H1 (cell line): ENCODE data around the gene HMSD. TPM values are rescaled to one million over a fixed set of nuclear protein-coding genes. Genes with fewer than 3 reads are reported as not detected.

Experiments
- CTCF ChIA-PET: fragments of 300-600 bp; sonication (Branson Sonifier 250); formaldehyde crosslinking; loops from one replicate; lab custom pipeline; 2021; ENCODE audit not compliant: partially characterized antibody; lab: Charles Lee
- POLR2A ChIA-PET: fragments of 300-600 bp; sonication (Branson Sonifier 250); formaldehyde crosslinking; loops from one replicate; lab custom pipeline; 2021; ENCODE audit warnings: inconsistent platforms; ENCODE audit not compliant: partially characterized antibody; lab: Charles Lee
- DNase-seq, 2 experiments: peaks; one replicate each; pipeline versions ENCODE4 v3.0.0 to v3.0.0-alpha.2; 2010 to 2022; ENCODE audit warnings: low spot score in 2 of 2, low read depth in 1 of 2, mixed read lengths in 1 of 2
- FAIRE-seq: peaks from 2 replicates; lab custom pipeline; 2011; peaks lifted over from hg19 to GRCh38; lab: Jason Lieb, UNC
- H2AFZ ChIP-seq: 2 replicates; pipeline ENCODE4 v1.8.1; 2012; ENCODE audit warnings: low read length, inconsistent platforms
- H2AK5ac ChIP-seq: 2 replicates; pipeline ENCODE4 v1.6.1; 2013; ENCODE audit warnings: low read depth, low read length
- H2BK120ac ChIP-seq: replicated peaks from 2 replicates; pipeline ENCODE3; 2013; ENCODE audit warnings: low read depth, low read length, inconsistent platforms
- H2BK12ac ChIP-seq: 2 replicates; pipeline ENCODE4 v1.6.1; 2013; ENCODE audit warnings: low read depth, low read length
- H2BK15ac ChIP-seq: 2 replicates; pipeline ENCODE4 v1.6.1; 2013; ENCODE audit warnings: low read length
- H2BK20ac ChIP-seq: 2 replicates; pipeline ENCODE4 v1.6.1; 2013; ENCODE audit warnings: low read length
- H2BK5ac ChIP-seq: 2 replicates; pipeline ENCODE4 v1.6.1; 2013; ENCODE audit warnings: low read depth, low read length
- H3K14ac ChIP-seq: 2 replicates; pipeline ENCODE4 v1.6.1; 2013; ENCODE audit warnings: inconsistent platforms; ENCODE audit not compliant: insufficient read length
- H3K18ac ChIP-seq: 2 replicates; pipeline ENCODE4 v1.6.1; 2013; ENCODE audit warnings: low read length; ENCODE audit errors: extremely low read depth
- H3K23ac ChIP-seq: 2 replicates; pipeline ENCODE4 v1.6.1; 2013; ENCODE audit warnings: inconsistent platforms; ENCODE audit not compliant: insufficient read length
- H3K23me2 ChIP-seq: 2 replicates; pipeline ENCODE4 v1.6.1; 2013; ENCODE audit warnings: low read depth, low read length
- H3K27ac ChIP-seq: 2 replicates; pipeline ENCODE4 v1.6.1; 2011; ENCODE audit warnings: low read depth, low read length, inconsistent platforms
- H3K27me3 ChIP-seq, 4 experiments: replicated peaks in 1 of 4; 1 replicate in 1 of 4; 2 replicates in 3 of 4; pipeline versions ENCODE4 v1.6.1 to v1.8.1; 2011 to 2013; ENCODE audit warnings: low read length in 3 of 4, mild to moderate bottlenecking in 3 of 4, inconsistent platforms in 2 of 4, mixed read lengths in 2 of 4, moderate library complexity in 1 of 4; ENCODE audit not compliant: control insufficient read depth in 3 of 4, insufficient read depth in 3 of 4; ENCODE audit errors: extremely low read depth in 1 of 4
- H3K36me3 ChIP-seq, 4 experiments: 2 replicates each; pipeline versions ENCODE4 v1.6.1 to v1.8.1; 2011 to 2013; ENCODE audit warnings: mild to moderate bottlenecking in 4 of 4, low read length in 3 of 4, moderate library complexity in 2 of 4, control low read depth in 1 of 4, inconsistent platforms in 1 of 4; ENCODE audit not compliant: insufficient read depth in 4 of 4, control insufficient read depth in 2 of 4
- H3K4ac ChIP-seq: replicated peaks from 2 replicates; pipeline ENCODE3; 2013; ENCODE audit warnings: low read length, low read depth, mixed read lengths, inconsistent platforms; ENCODE audit not compliant: insufficient read length
- H3K4me1 ChIP-seq, 4 experiments: replicated peaks in 1 of 4; 1 replicate in 1 of 4; 2 replicates in 3 of 4; pipeline versions ENCODE4 v1.6.1 to v1.8.1; 2011 to 2013; ENCODE audit warnings: low read length in 3 of 4, inconsistent platforms in 2 of 4, mixed read lengths in 1 of 4; ENCODE audit not compliant: insufficient read depth in 4 of 4, control insufficient read depth in 3 of 4
- H3K4me2 ChIP-seq, 2 experiments: 2 replicates each; pipeline versions ENCODE4 v1.6.1 to v1.8.1; 2011 to 2013; ENCODE audit warnings: low read depth in 2 of 2, low read length in 2 of 2, control low read depth in 1 of 2, inconsistent platforms in 1 of 2, mild to moderate bottlenecking in 1 of 2; ENCODE audit not compliant: insufficient read depth in 1 of 2
- H3K4me3 ChIP-seq, 4 experiments: fragments of 200-600, 300-600 bp in 1 of 4; sonication (generic), shearing (Covaris generic), sonication (Bioruptor Twin) in 1 of 4; 2 replicates each; pipeline versions ENCODE4 v1.5.1 to v1.8.1; 2011 to 2016; ENCODE audit warnings: low read length in 4 of 4, low read depth in 3 of 4, control low read depth in 2 of 4, inconsistent platforms in 2 of 4, mild to moderate bottlenecking in 2 of 4, mixed read lengths in 1 of 4, moderate library complexity in 1 of 4; ENCODE audit not compliant: insufficient read depth in 2 of 4; ENCODE audit errors: extremely low read depth in 1 of 4
- H3K56ac ChIP-seq: replicated peaks from 2 replicates; pipeline ENCODE3; 2013; ENCODE audit warnings: low read depth, mild to moderate bottlenecking, mixed read lengths, low read length, inconsistent platforms; ENCODE audit not compliant: insufficient read length
- H3K79me1 ChIP-seq: 2 replicates; pipeline ENCODE4 v1.6.1; 2013; ENCODE audit warnings: low read depth, low read length, control low read depth
- H3K79me2 ChIP-seq, 2 experiments: 2 replicates each; pipeline versions ENCODE4 v1.6.1 to v1.8.1; 2012 to 2013; ENCODE audit warnings: low read length in 2 of 2, mild to moderate bottlenecking in 2 of 2, inconsistent platforms in 1 of 2; ENCODE audit not compliant: insufficient read depth in 2 of 2, control insufficient read depth in 1 of 2
- H3K9ac ChIP-seq, 4 experiments: replicated peaks in 1 of 4; 1 replicate in 1 of 4; 2 replicates in 3 of 4; pipeline versions ENCODE4 v1.6.1 to v1.8.1; 2011 to 2013; ENCODE audit warnings: low read depth in 3 of 4, low read length in 3 of 4, control low read depth in 2 of 4, mild to moderate bottlenecking in 2 of 4, moderate library complexity in 2 of 4, inconsistent platforms in 1 of 4; ENCODE audit errors: extremely low read depth in 1 of 4
- H3K9me3 ChIP-seq, 2 experiments: 2 replicates each; pipeline versions ENCODE4 v1.6.1 to v1.8.1; 2012 to 2013; ENCODE audit warnings: mild to moderate bottlenecking in 2 of 2, moderate library complexity in 2 of 2, control low read depth in 1 of 2, inconsistent platforms in 1 of 2, low read depth in 1 of 2, low read length in 1 of 2, mixed read lengths in 1 of 2; ENCODE audit not compliant: insufficient read depth in 2 of 2
- H4K20me1 ChIP-seq, 2 experiments: replicated peaks in 1 of 2; 2 replicates each; pipeline versions ENCODE3 to v1.8.1; 2011 to 2013; ENCODE audit warnings: inconsistent platforms in 2 of 2, low read length in 2 of 2, mild to moderate bottlenecking in 1 of 2; ENCODE audit not compliant: insufficient read depth in 2 of 2, control insufficient read depth in 1 of 2
- H4K5ac ChIP-seq: 2 replicates; pipeline ENCODE4 v1.6.1; 2013; ENCODE audit warnings: low read length, low read depth, mixed read lengths, inconsistent platforms; ENCODE audit not compliant: insufficient read length
- H4K8ac ChIP-seq: 2 replicates; pipeline ENCODE4 v1.8.0; 2013; ENCODE audit warnings: mild to moderate bottlenecking, moderate library complexity, low read length, inconsistent platforms; ENCODE audit not compliant: insufficient read depth; ENCODE audit errors: extremely low read depth
- H4K91ac ChIP-seq: replicated peaks from 2 replicates; pipeline ENCODE3; 2013; ENCODE audit warnings: low read length, mixed read lengths, inconsistent platforms; ENCODE audit not compliant: insufficient read length
- E2F6 ChIP-seq: IDR thresholded peaks from 2 replicates; pipeline ENCODE4 v1.6.1; 2012; ENCODE audit warnings: inconsistent platforms
- EZH2 ChIP-seq: fragments of 200-600 bp; sonication (generic); IDR thresholded peaks from 2 replicates; pipeline ENCODE4 v1.7.1; 2012; ENCODE audit warnings: low read depth, mild to moderate bottlenecking, moderate library complexity, low read length, inconsistent platforms; ENCODE audit not compliant: severe bottlenecking
- FOSL1 ChIP-seq: IDR thresholded peaks from 2 replicates; pipeline ENCODE4 v1.6.1; 2011; ENCODE audit warnings: mild to moderate bottlenecking, low read depth, low read length, moderate library complexity; ENCODE audit not compliant: insufficient read depth
- KDM1A ChIP-seq: fragments of 200-600, 300-600 bp; sonication (generic); IDR thresholded peaks from 2 replicates; pipeline ENCODE4 v1.7.1; 2016; ENCODE audit warnings: mild to moderate bottlenecking, low read length, borderline replicate concordance
- KDM5A ChIP-seq: fragments of 200-600 bp; IDR thresholded peaks from 2 replicates; pipeline ENCODE4 v1.7.1; 2012; ENCODE audit warnings: mild to moderate bottlenecking, low read length, inconsistent platforms, mixed read lengths
- MAFK ChIP-seq: IDR thresholded peaks from 2 replicates; pipeline ENCODE4 v1.6.1; 2012; ENCODE audit warnings: low read depth, mild to moderate bottlenecking, improper control_type of control experiment, low read length
- NANOG ChIP-seq: IDR thresholded peaks from 2 replicates; pipeline ENCODE4 v1.6.1; 2011; ENCODE audit warnings: low read length, low read depth, mild to moderate bottlenecking, inconsistent platforms; ENCODE audit not compliant: insufficient read depth, poor library complexity, severe bottlenecking
- PHF8 ChIP-seq: fragments of 200-600 bp; sonication (generic); conservative IDR thresholded peaks from 2 replicates; pipeline ENCODE4 v1.7.1; 2012; ENCODE audit warnings: low read depth, mild to moderate bottlenecking, inconsistent platforms, low read length, moderate library complexity
- RXRA ChIP-seq: IDR thresholded peaks from 2 replicates; pipeline ENCODE4 v1.6.1; 2011; ENCODE audit warnings: low read depth, mild to moderate bottlenecking, low read length, moderate library complexity; ENCODE audit not compliant: insufficient read depth
- SP4 ChIP-seq: IDR thresholded peaks from 2 replicates; pipeline ENCODE4 v1.6.1; 2012; ENCODE audit warnings: low read length, inconsistent platforms
- WGBS, 2 experiments: shearing (Covaris generic) in 1 of 2; methylation state at CpG; one replicate each; pipeline versions ENCODE4 v1.1.6 to v1.1.7; 2013 to 2015; ENCODE audit warnings: low lambda C conversion rate in 2 of 2, mixed read lengths in 2 of 2, inconsistent platforms in 1 of 2, low coverage in 1 of 2, missing lambda C conversion rate in 1 of 2; ENCODE audit not compliant: insufficient replicate concordance in 2 of 2, insufficient coverage in 1 of 2, insufficient read length in 1 of 2; ENCODE audit errors: extremely low coverage in 1 of 2, missing lambda C conversion rate in 1 of 2; 5-methylcytosine and 5-hydroxymethylcytosine counted together
- polyA plus RNA-seq, 7 experiments: library from polyadenylated mRNA; depleted of rRNA in 3 of 7; stranded (reverse) in 5 of 7; unstranded in 2 of 7; fragments of >200 nt in 5 of 7; fragments of 200-250 nt in 2 of 7; gene quantifications; 1 replicate in 5 of 7; 2 replicates in 1 of 7; 4 replicates in 1 of 7; pipeline versions ENCODE4 v1.2.1 to v1.2.3, GENCODE V29; 2011 to 2013; ENCODE audit warnings: missing spikeins in 2 of 7, mixed read lengths in 2 of 7
- total RNA-seq: library from RNA; stranded (reverse); fragmentation: NEBNext Ultra II Directional; extraction: Animal tissue kit (Norgen Biotek cat#: 25700); gene quantifications from 2 replicates; pipeline ENCODE4 v1.2.1, GENCODE V29; 2021
- TF ChIP-seq, protein P1 (sequence below), 3 experiments: IDR thresholded peaks; 1 replicate in 2 of 3; 2 replicates in 1 of 3; pipeline versions ENCODE4 v1.5.1 to v1.6.1; 2011; ENCODE audit warnings: low read length in 3 of 3, mild to moderate bottlenecking in 3 of 3, inconsistent platforms in 2 of 3, low read depth in 1 of 3, moderate library complexity in 1 of 3; ENCODE audit not compliant: insufficient read depth in 1 of 3; ENCODE audit errors: control extremely low read depth in 1 of 3

Gene HMSD
- total and polyA plus RNA-seq, 2 of the 8 experiments (the other 6 are each of a cell fraction or from before 2014, with no cell fraction given) = 1.3 to 3.0 TPM

DNA sequence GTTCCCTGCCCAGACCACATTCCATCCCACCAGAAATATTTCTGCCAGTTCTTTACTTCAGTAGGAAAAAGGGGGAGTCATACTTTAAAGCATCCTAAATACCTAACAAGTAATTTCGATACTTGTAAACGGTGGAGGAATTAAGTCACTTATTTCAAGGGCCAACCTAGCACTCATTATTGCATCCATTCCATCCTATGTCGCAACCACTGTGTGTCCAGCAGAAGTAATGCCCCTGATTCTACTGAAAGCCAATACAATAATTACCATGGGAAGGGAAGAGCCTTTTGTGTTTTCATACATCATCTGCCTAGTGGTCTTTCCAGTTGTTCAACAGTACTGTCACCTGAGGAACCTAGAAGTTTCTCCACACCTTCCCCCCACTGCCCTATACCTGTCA lies 33.3 kb downstream of the HMSD start:
- no peaks in the 10 kb centered on the region for H3K36me3 ChIP-seq
- ChIA-PET POLR2A (no interaction called here), CTCF (interaction anchor here (5.5 to 6.3 kb wide), 2 partner anchors 13 to 19 kb away, joined by 34 to 36 read pairs; no protein-coding TSS in a partner anchor)
- no peak overlapping the region for H3K23ac ChIP-seq
- H2BK15ac ChIP-seq = no peak overlapping the region
- no peak overlapping the region for H3K4ac ChIP-seq
- FAIRE-seq (no peak), DNase-seq (no peak)
- H3K79me2 ChIP-seq = no peaks in the 10 kb centered on the region
- no peak overlapping the region for H2AK5ac ChIP-seq
- H3K4me3 ChIP-seq = no peak overlapping the region
- H3K27me3 ChIP-seq = peaks cover 12 to 23% (median 18%) of the 10 kb centered on the region in 4 experiments
- no peak overlapping the region for H2BK20ac ChIP-seq
- no peak overlapping the region for H3K56ac ChIP-seq
- no peaks in the 10 kb centered on the region for H3K23me2 ChIP-seq
- no peak overlapping the region for H3K27ac ChIP-seq
- H2AFZ ChIP-seq = no peak overlapping the region
- no peak overlapping the region for H3K4me2 ChIP-seq
- no peak overlapping the region for H2BK5ac ChIP-seq
- no peak overlapping the region for H4K8ac ChIP-seq
- H3K79me1 ChIP-seq = no peaks in the 10 kb centered on the region; the same call in 1 of the 2 replicates
- no peak overlapping the region for H2BK120ac ChIP-seq
- no peak overlapping the region for H3K18ac ChIP-seq
- WGBS, 2 experiments = 88% methylated on average over 3 of the region's 3 CpGs; no CpG with 5 or more reads in 1 of the 2 experiments
- H3K9me3 ChIP-seq = no peaks in the 10 kb centered on the region
- H3K14ac ChIP-seq = no peak overlapping the region
- no peak overlapping the region for H4K91ac ChIP-seq
- H2BK12ac ChIP-seq = no peak overlapping the region
- peaks cover 0 to 1% of the 10 kb centered on the region in 2 experiments for H4K20me1 ChIP-seq
- H4K5ac ChIP-seq = no peak overlapping the region
- no peaks in the 10 kb centered on the region for H3K4me1 ChIP-seq
- no peak overlapping the region for H3K9ac ChIP-seq
- TF ChIP-seq KDM5A (no peak), MAFK (no peak), PHF8 (no peak), E2F6 (no peak), NANOG (no peak), SP4 (no peak), EZH2 (no peak), RXRA (no peak), KDM1A (no peak), FOSL1 (no peak)
- TF ChIP-seq, protein P1, sequence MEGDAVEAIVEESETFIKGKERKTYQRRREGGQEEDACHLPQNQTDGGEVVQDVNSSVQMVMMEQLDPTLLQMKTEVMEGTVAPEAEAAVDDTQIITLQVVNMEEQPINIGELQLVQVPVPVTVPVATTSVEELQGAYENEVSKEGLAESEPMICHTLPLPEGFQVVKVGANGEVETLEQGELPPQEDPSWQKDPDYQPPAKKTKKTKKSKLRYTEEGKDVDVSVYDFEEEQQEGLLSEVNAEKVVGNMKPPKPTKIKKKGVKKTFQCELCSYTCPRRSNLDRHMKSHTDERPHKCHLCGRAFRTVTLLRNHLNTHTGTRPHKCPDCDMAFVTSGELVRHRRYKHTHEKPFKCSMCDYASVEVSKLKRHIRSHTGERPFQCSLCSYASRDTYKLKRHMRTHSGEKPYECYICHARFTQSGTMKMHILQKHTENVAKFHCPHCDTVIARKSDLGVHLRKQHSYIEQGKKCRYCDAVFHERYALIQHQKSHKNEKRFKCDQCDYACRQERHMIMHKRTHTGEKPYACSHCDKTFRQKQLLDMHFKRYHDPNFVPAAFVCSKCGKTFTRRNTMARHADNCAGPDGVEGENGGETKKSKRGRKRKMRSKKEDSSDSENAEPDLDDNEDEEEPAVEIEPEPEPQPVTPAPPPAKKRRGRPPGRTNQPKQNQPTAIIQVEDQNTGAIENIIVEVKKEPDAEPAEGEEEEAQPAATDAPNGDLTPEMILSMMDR (IDR thresholded peaks at IDR 0.05; ENCODE audit: control extremely low read depth in 1 of 3, insufficient read depth in 1 of 3, low read depth in 1 of 3, low read length in 3 of 3) = no peak
